Esophagus muscularis mucosa (tissue), 4 donors: ENCODE data around the gene SLC33A1. TPM values are rescaled to one million over a fixed set of nuclear protein-coding genes. Genes with fewer than 3 reads are reported as not detected.

Source experiments
- DNase-seq: peaks from one replicate; pipeline ENCODE4 v3.0.0-alpha.2; 2017; ENCODE audit errors: extremely low spot score
- H3K27ac ChIP-seq, 4 donors: fragments of 200-600 bp; sonication (generic); replicated peaks in 1 of 4; 1 replicate in 3 of 4; 2 replicates in 1 of 4; pipeline ENCODE4 v1.5.1; 2016 to 2019; ENCODE audit warnings: mild to moderate bottlenecking in 1 of 4
- H3K27me3 ChIP-seq, 4 donors: fragments of 200-600 bp; sonication (generic); one replicate each; pipeline versions ENCODE4 v1.5.1 to v1.6.0; 2016 to 2019
- H3K36me3 ChIP-seq, 4 donors: fragments of 200-600 bp; sonication (generic); one replicate each; pipeline ENCODE4 v1.5.1; 2016 to 2019
- H3K4me1 ChIP-seq, 4 donors: fragments of 200-600 bp; sonication (generic); one replicate each; pipeline ENCODE4 v1.5.1; 2016 to 2019
- H3K4me3 ChIP-seq, 4 donors: fragments of 200-600 bp; sonication (generic); 1 replicate in 2 of 4; 2 replicates in 2 of 4; pipeline ENCODE4 v1.5.1; 2016 to 2019; ENCODE audit warnings: mild to moderate bottlenecking in 4 of 4, moderate library complexity in 1 of 4
- H3K9me3 ChIP-seq, 4 donors: fragments of 200-600 bp; sonication (generic); 1 replicate in 3 of 4; 2 replicates in 1 of 4; pipeline ENCODE4 v1.5.1; 2016 to 2019
- CTCF ChIP-seq, 3 experiments: fragments of 200-600 bp in 2 of 3; fragments of 450-650 bp in 1 of 3; sonication (generic) in 2 of 3; IDR thresholded peaks; one replicate each; pipeline ENCODE4 v1.5.1; 2017 to 2019; ENCODE audit warnings: antibody characterized with exemption in 3 of 3, mild to moderate bottlenecking in 2 of 3, moderate library complexity in 1 of 3
- EP300 ChIP-seq: sonication (generic); formaldehyde crosslinking; IDR thresholded peaks from one replicate; pipeline ENCODE4 v1.6.1; 2017; ENCODE audit warnings: antibody characterized with exemption
- POLR2A ChIP-seq: fragments of 450-650 bp; IDR thresholded peaks from one replicate; pipeline ENCODE4 v1.6.1; 2017; ENCODE audit warnings: antibody characterized with exemption, moderate library complexity, mild to moderate bottlenecking, low read depth
- POLR2AphosphoS5 ChIP-seq, 2 donors: sonication (generic); formaldehyde crosslinking; IDR thresholded peaks; one replicate each; pipeline ENCODE4 v1.6.1; 2017; ENCODE audit warnings: antibody characterized with exemption in 2 of 2
- WGBS: methylation state at CpG from one replicate; pipeline ENCODE4 v1.1.5; 2018; 5-methylcytosine and 5-hydroxymethylcytosine counted together
- intact Hi-C: fragments of 100-400 bp; cut with DNase I; formaldehyde crosslinking; loops from one replicate; pipeline ENCODE4 v1.15.1; 2023
- total RNA-seq, 4 donors: library from RNA; depleted of rRNA; stranded (reverse); fragments of >200 nt; gene quantifications; one replicate each; pipeline versions ENCODE4 v1.1.0 to v1.2.1, GENCODE V29; 2016

Gene SLC33A1
- total RNA-seq, 4 donors from 2014 or later: 17.4 to 22.2 (median 19.8) TPM

GRCh38 chr3:155880286-155880685 lies 26.1 kb upstream of the SLC33A1 start:
- no peak overlapping the region for H3K4me3 ChIP-seq
- H3K27ac ChIP-seq: no peak overlapping the region
- no peaks in the 10 kb centered on the region for H3K27me3 ChIP-seq
- intact Hi-C loops: no loop called here
- DNase-seq: no peak
- H3K9me3 ChIP-seq: no peaks in the 10 kb centered on the region
- TF ChIP-seq EP300 (no peak), CTCF (IDR thresholded peaks at IDR 0.05) (no peak), POLR2AphosphoS5 (IDR thresholded peaks at IDR 0.05) (no peak), POLR2A (no peak)
- peaks cover 2 to 25% (median 14%) of the 10 kb centered on the region in 4 donors for H3K4me1 ChIP-seq
- no peaks in the 10 kb centered on the region for H3K36me3 ChIP-seq

- TF ChIP-seq EP300 (no peak), POLR2AphosphoS5 (IDR thresholded peaks at IDR 0.05) (no peak), CTCF (IDR thresholded peaks at IDR 0.05) (no peak), POLR2A (no peak)
Observed at GRCh38 chr3:155876503-155876902, 22.3 kb upstream of the SLC33A1 start.

GRCh38 chr3:155876037-155876436 lies 21.8 kb upstream of the SLC33A1 start:
- WGBS: 56% methylated on average over 3 of the region's 3 CpGs
- H3K4me1 ChIP-seq: peaks cover 17 to 50% (median 34%) of the 10 kb centered on the region in 4 donors
- intact Hi-C loops: no loop called here

More at GRCh38 chr3:155876503-155876902, 22.3 kb upstream of the SLC33A1 start:
- intact Hi-C loops: no loop called here
- Histone ChIP-seq H3K9me3 (no peaks in the 10 kb centered on the region), H3K27me3 (no peaks in the 10 kb centered on the region), H3K4me3 (no peak overlapping the region), H3K36me3 (no peaks in the 10 kb centered on the region), H3K4me1 (peaks cover 18 to 50% (median 36%) of the 10 kb centered on the region in 4 donors), H3K27ac (no peak overlapping the region)
- DNase-seq: no peak
- WGBS: 92% methylated on average over 2 of the region's 2 CpGs

GRCh38 chr3:155872904-155873646 lies 18.8 kb upstream of the SLC33A1 start:
- intact Hi-C loops: loop anchor here (5.0 kb wide), 2 partner anchors 66 to 126 kb away; partner anchors contain the start of genes C3orf33 and PLCH1
- H3K27ac ChIP-seq: peak overlapping the region in 1 of 4 donors; percentile 97

More at GRCh38 chr3:155876037-155876436, 21.8 kb upstream of the SLC33A1 start:
- no peak for TF ChIP-seq EP300
- no peak for TF ChIP-seq POLR2AphosphoS5 (IDR thresholded peaks at IDR 0.05)
- no peak for TF ChIP-seq CTCF (IDR thresholded peaks at IDR 0.05)
- TF ChIP-seq POLR2A: no peak
- Histone ChIP-seq H3K4me3 (no peak overlapping the region), H3K27ac (no peak overlapping the region), H3K36me3 (no peaks in the 10 kb centered on the region), H3K9me3 (no peaks in the 10 kb centered on the region), H3K27me3 (no peaks in the 10 kb centered on the region)
- no peak for DNase-seq

More at GRCh38 chr3:155872904-155873646, 18.8 kb upstream of the SLC33A1 start:
- 84% methylated on average over 8 of the region's 8 CpGs for WGBS
- Histone ChIP-seq H3K36me3 (no peaks in the 10 kb centered on the region), H3K4me3 (no peak overlapping the region), H3K27me3 (no peaks in the 10 kb centered on the region), H3K9me3 (no peaks in the 10 kb centered on the region), H3K4me1 (peaks cover 19 to 58% (median 44%) of the 10 kb centered on the region in 4 donors)
- no peak for DNase-seq
- TF ChIP-seq POLR2AphosphoS5 (IDR thresholded peaks at IDR 0.05) (no peak), CTCF (IDR thresholded peaks at IDR 0.05) (no peak), EP300 (no peak), POLR2A (no peak)
